SK-N-SH treated with all-trans-retinoic acid at 6 μM for 48 hours (cell line): ENCODE measurements around the gene DPP6.

Experiments
- CSDC2 ChIP-seq: fragments of 250-450 bp; sonication (Bioruptor Pico); IDR thresholded peaks from 2 replicates; pipeline ENCODE4 v1.5.0; 2020; ENCODE audit warnings: mild to moderate bottlenecking, moderate library complexity
- RARB ChIP-seq: fragments of 250-450 bp; sonication (Bioruptor Pico); IDR thresholded peaks from 2 replicates; pipeline ENCODE4 v1.8.0; 2021; ENCODE audit warnings: mild to moderate bottlenecking, moderate library complexity
- ZFP3 ChIP-seq: fragments of 250-450 bp; sonication (Bioruptor Pico); IDR thresholded peaks from 2 replicates; pipeline ENCODE4 v1.5.0; 2020; ENCODE audit warnings: mild to moderate bottlenecking, moderate library complexity
- ZNF70 ChIP-seq: fragments of 450-650 bp; formaldehyde crosslinking; IDR thresholded peaks from 2 replicates; pipeline ENCODE4 v1.5.0; 2020; ENCODE audit warnings: mild to moderate bottlenecking, moderate library complexity

GRCh38 chr7:154741131-154741530 lies 688.9 kb downstream of the DPP6 start:
- TF ChIP-seq ZFP3 (CRISPR knock-in tag) = no peak
- no peak for TF ChIP-seq CSDC2 (CRISPR knock-in tag)
- no peak for TF ChIP-seq ZNF70
- no peak for TF ChIP-seq RARB (CRISPR knock-in tag)
